Gastroesophageal sphincter (tissue), 3 donors: ENCODE data around the gene CPNE6.

ENCODE experiments used
- POLR2A ChIP-seq, 2 donors: fragments of 450-650 bp; IDR thresholded peaks; one replicate each; pipeline ENCODE4 v1.6.1; 2017; ENCODE audit warnings: antibody characterized with exemption in 2 of 2, mild to moderate bottlenecking in 2 of 2, moderate library complexity in 1 of 2
- POLR2AphosphoS5 ChIP-seq: sonication (generic); formaldehyde crosslinking; IDR thresholded peaks from one replicate; pipeline ENCODE4 v1.6.1; 2017; ENCODE audit warnings: antibody characterized with exemption
- TF ChIP-seq, protein P1 (sequence below), 4 experiments: fragments of 200-600 bp in 2 of 4; fragments of 450-650 bp in 2 of 4; sonication (generic) in 1 of 4; IDR thresholded peaks; one replicate each; pipeline ENCODE4 v1.5.1; 2017 to 2019; ENCODE audit warnings: antibody characterized with exemption in 4 of 4, mild to moderate bottlenecking in 2 of 4, moderate library complexity in 2 of 4

GRCh38 chr14:24062216-24062980 is 9.0 kb upstream of the CPNE6 start:
- TF ChIP-seq POLR2AphosphoS5 (no peak), POLR2A (IDR thresholded peaks at IDR 0.05) (no peak)
- TF ChIP-seq, protein P1, sequence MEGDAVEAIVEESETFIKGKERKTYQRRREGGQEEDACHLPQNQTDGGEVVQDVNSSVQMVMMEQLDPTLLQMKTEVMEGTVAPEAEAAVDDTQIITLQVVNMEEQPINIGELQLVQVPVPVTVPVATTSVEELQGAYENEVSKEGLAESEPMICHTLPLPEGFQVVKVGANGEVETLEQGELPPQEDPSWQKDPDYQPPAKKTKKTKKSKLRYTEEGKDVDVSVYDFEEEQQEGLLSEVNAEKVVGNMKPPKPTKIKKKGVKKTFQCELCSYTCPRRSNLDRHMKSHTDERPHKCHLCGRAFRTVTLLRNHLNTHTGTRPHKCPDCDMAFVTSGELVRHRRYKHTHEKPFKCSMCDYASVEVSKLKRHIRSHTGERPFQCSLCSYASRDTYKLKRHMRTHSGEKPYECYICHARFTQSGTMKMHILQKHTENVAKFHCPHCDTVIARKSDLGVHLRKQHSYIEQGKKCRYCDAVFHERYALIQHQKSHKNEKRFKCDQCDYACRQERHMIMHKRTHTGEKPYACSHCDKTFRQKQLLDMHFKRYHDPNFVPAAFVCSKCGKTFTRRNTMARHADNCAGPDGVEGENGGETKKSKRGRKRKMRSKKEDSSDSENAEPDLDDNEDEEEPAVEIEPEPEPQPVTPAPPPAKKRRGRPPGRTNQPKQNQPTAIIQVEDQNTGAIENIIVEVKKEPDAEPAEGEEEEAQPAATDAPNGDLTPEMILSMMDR (IDR thresholded peaks at IDR 0.05), result no peak
